GM23338 (cell line): ENCODE data around the gene FILIP1L. TPM values are rescaled to one million over a fixed set of nuclear protein-coding genes. Genes with fewer than 3 reads are reported as not detected.

Experiments
- ATAC-seq: fragments of 200-7000 bp; cut with Tn5 transposase; 3 replicates; pipeline ENCODE4 v1.9.1; 2020
- DNase-seq: peaks from one replicate; pipeline ENCODE4 v3.0.0-alpha.2; 2015; ENCODE audit warnings: low spot score
- H2AFZ ChIP-seq: fragments of 200-600 bp; sonication (generic); 2 replicates; pipeline ENCODE4 v1.8.0; 2016; ENCODE audit warnings: antibody characterized with exemption, mild to moderate bottlenecking, moderate library complexity
- H3F3A ChIP-seq: fragments of 200-600 bp; sonication (generic); replicated peaks from 2 replicates; pipeline ENCODE4 v1.8.0; 2017; ENCODE audit warnings: antibody characterized with exemption, mixed run types, low read depth
- H3K27ac ChIP-seq: fragments of 200-600 bp; sonication (generic); 2 replicates; pipeline ENCODE4 v1.6.1; 2016; ENCODE audit warnings: low read depth
- H3K27me3 ChIP-seq: fragments of 200-600 bp; sonication (generic); 2 replicates; pipeline ENCODE4 v1.8.0; 2016; ENCODE audit warnings: mild to moderate bottlenecking, mixed run types, moderate library complexity; ENCODE audit not compliant: insufficient read depth
- H3K36me3 ChIP-seq: fragments of 200-600 bp; sonication (generic); 2 replicates; pipeline ENCODE4 v1.8.0; 2016; ENCODE audit warnings: mild to moderate bottlenecking; ENCODE audit not compliant: insufficient read depth
- H3K4me1 ChIP-seq: fragments of 200-600 bp; sonication (generic); 2 replicates; pipeline ENCODE4 v1.8.0; 2016; ENCODE audit warnings: mild to moderate bottlenecking, moderate library complexity; ENCODE audit not compliant: insufficient read depth
- H3K4me2 ChIP-seq: fragments of 200-600 bp; sonication (generic); 2 replicates; pipeline ENCODE4 v1.7.1; 2017; ENCODE audit warnings: mixed run types
- H3K4me3 ChIP-seq: fragments of 200-600 bp; sonication (generic); 2 replicates; pipeline ENCODE4 v1.6.1; 2016; ENCODE audit warnings: mixed run types
- H3K79me2 ChIP-seq: fragments of 200-600 bp; sonication (generic); replicated peaks from 2 replicates; pipeline ENCODE4 v1.8.0; 2017; ENCODE audit warnings: mild to moderate bottlenecking; ENCODE audit not compliant: insufficient read depth
- H3K9me2 ChIP-seq: fragments of 200-600 bp; sonication (generic); 2 replicates; pipeline ENCODE4 v1.8.0; 2017; ENCODE audit not compliant: insufficient read depth
- H4K20me1 ChIP-seq: fragments of 200-600 bp; sonication (generic); replicated peaks from 2 replicates; pipeline ENCODE4 v1.8.0; 2017; ENCODE audit warnings: mild to moderate bottlenecking; ENCODE audit not compliant: insufficient read depth
- H3K27ac Mint-ChIP-seq: 2 replicates; pipeline ENCODE4 v1.8.0; 2020; ENCODE audit warnings: inconsistent platforms, mild to moderate bottlenecking, moderate library complexity, mixed read lengths
- H3K27me3 Mint-ChIP-seq: 3 replicates; pipeline ENCODE4 v1.8.0; 2022; ENCODE audit warnings: low read depth, mild to moderate bottlenecking, moderate library complexity, mixed read lengths, inconsistent platforms; ENCODE audit not compliant: insufficient read depth, poor library complexity
- H3K36me3 Mint-ChIP-seq: 3 replicates; pipeline ENCODE4 v1.8.0; 2021; ENCODE audit warnings: low read depth, mild to moderate bottlenecking, inconsistent platforms, moderate library complexity, mixed read lengths
- H3K4me1 Mint-ChIP-seq: 3 replicates; pipeline ENCODE4 v1.8.0; 2020; ENCODE audit warnings: mild to moderate bottlenecking, inconsistent platforms, mixed read lengths
- H3K4me3 Mint-ChIP-seq: 3 replicates; pipeline ENCODE4 v1.8.0; 2021; ENCODE audit warnings: moderate library complexity, mild to moderate bottlenecking, inconsistent platforms, mixed read lengths
- H3K9me3 Mint-ChIP-seq: 3 replicates; pipeline ENCODE4 v1.8.0; 2020; ENCODE audit warnings: moderate library complexity, mild to moderate bottlenecking, inconsistent platforms, mixed read lengths
- EZH2 ChIP-seq: fragments of 200-600 bp; sonication (generic); IDR thresholded peaks from one replicate; pipeline ENCODE4 v1.8.0; 2017; ENCODE audit warnings: antibody characterized with exemption, mild to moderate bottlenecking, low read depth; ENCODE audit not compliant: unreplicated experiment
- EZH2phosphoT487 ChIP-seq: fragments of 200-600 bp; sonication (generic); IDR thresholded peaks from one replicate; pipeline ENCODE4 v1.8.1; 2018; ENCODE audit warnings: antibody characterized with exemption; ENCODE audit not compliant: unreplicated experiment
- JUNB ChIP-seq: IDR thresholded peaks from one replicate; pipeline ENCODE4 v1.6.1; 2016; ENCODE audit warnings: antibody characterized with exemption; ENCODE audit not compliant: unreplicated experiment
- POLR2AphosphoS5 ChIP-seq: IDR thresholded peaks from 2 replicates; pipeline ENCODE4 v1.6.1; 2016; ENCODE audit warnings: antibody characterized with exemption, low read depth
- ZNF331 ChIP-seq: fragments of 250-450 bp; sonication (Bioruptor Pico); IDR thresholded peaks from 2 replicates; pipeline ENCODE4 v1.5.0; 2020; ENCODE audit warnings: low read depth, mild to moderate bottlenecking, moderate library complexity
- polyA plus RNA-seq: library from polyadenylated mRNA; unstranded; fragments of >200 nt; fragmentation: Nextera tagmentation; extraction: Ambion mirVana; gene quantifications from 2 replicates; pipeline ENCODE4 v1.2.1, GENCODE V29; 2016
- total RNA-seq: library from RNA; depleted of rRNA; stranded (reverse); fragments of >200 nt; shearing (Covaris generic); gene quantifications from 2 replicates; pipeline ENCODE4 v1.2.3, GENCODE V29; 2014
- TF ChIP-seq, protein P1 (sequence below): fragments of 250-450 bp; sonication (Bioruptor Pico); IDR thresholded peaks from 2 replicates; pipeline ENCODE4 v1.5.0; 2020; ENCODE audit warnings: mild to moderate bottlenecking, moderate library complexity

The FILIP1L gene
- total and polyA plus RNA-seq, 2 experiments from 2014 or later, result 1.6 TPM; not detected in 1

DNA sequence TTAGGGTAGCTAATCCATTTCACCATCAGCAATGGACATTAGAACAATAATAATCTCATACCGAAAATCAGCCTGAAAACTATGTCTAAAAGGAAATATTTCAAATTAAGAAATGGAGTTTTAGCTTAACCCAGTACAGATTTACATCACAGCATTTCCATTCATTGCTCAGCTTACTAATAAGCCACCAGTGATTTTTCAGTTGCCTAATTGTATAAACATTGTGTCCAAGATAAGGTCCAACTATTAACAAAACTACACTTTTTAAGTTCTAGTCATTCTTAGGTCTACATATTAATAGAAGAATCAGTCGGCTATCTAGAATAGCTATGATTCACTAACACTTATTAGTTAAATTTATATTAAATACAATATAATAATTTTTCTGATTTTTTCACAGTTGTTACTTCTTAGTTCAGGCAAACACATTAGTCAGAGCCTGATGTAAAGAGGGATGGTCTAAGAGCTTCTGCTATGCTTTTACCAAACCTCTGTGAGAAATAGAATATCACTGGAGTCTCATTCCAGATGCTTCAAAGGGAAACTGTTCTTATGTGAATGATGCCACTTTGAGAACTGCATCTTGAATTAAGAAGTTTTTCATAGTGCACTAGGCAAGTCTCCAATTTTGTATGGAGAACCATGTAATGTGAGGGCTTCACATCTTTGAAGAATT is 222.6 kb downstream of the FILIP1L start:
- DNase-seq (no peak), ATAC-seq (no peak)
- H3K4me3 Mint-ChIP-seq, result no peak overlapping the region
- Histone ChIP-seq H3K27ac (no peak overlapping the region), H3K9me2 (no peaks in the 10 kb centered on the region), H3K4me1 (peaks cover 47% of the 10 kb centered on the region), H3F3A (no peaks in the 10 kb centered on the region), H3K79me2 (no peaks in the 10 kb centered on the region), H2AFZ (no peak overlapping the region), H4K20me1 (no peaks in the 10 kb centered on the region), H3K36me3 (no peaks in the 10 kb centered on the region), H3K4me2 (no peak overlapping the region), H3K4me3 (no peak overlapping the region), H3K27me3 (no peaks in the 10 kb centered on the region)
- H3K36me3 Mint-ChIP-seq, result no peaks in the 10 kb centered on the region; the same call in 2 of the 3 replicates
- peaks cover 34% of the 10 kb centered on the region for H3K4me1 Mint-ChIP-seq
- no peaks in the 10 kb centered on the region for H3K9me3 Mint-ChIP-seq
- peaks cover 2% of the 10 kb centered on the region for H3K27me3 Mint-ChIP-seq
- no peak overlapping the region for H3K27ac Mint-ChIP-seq
- TF ChIP-seq EZH2, result no peak
- TF ChIP-seq, protein P1, sequence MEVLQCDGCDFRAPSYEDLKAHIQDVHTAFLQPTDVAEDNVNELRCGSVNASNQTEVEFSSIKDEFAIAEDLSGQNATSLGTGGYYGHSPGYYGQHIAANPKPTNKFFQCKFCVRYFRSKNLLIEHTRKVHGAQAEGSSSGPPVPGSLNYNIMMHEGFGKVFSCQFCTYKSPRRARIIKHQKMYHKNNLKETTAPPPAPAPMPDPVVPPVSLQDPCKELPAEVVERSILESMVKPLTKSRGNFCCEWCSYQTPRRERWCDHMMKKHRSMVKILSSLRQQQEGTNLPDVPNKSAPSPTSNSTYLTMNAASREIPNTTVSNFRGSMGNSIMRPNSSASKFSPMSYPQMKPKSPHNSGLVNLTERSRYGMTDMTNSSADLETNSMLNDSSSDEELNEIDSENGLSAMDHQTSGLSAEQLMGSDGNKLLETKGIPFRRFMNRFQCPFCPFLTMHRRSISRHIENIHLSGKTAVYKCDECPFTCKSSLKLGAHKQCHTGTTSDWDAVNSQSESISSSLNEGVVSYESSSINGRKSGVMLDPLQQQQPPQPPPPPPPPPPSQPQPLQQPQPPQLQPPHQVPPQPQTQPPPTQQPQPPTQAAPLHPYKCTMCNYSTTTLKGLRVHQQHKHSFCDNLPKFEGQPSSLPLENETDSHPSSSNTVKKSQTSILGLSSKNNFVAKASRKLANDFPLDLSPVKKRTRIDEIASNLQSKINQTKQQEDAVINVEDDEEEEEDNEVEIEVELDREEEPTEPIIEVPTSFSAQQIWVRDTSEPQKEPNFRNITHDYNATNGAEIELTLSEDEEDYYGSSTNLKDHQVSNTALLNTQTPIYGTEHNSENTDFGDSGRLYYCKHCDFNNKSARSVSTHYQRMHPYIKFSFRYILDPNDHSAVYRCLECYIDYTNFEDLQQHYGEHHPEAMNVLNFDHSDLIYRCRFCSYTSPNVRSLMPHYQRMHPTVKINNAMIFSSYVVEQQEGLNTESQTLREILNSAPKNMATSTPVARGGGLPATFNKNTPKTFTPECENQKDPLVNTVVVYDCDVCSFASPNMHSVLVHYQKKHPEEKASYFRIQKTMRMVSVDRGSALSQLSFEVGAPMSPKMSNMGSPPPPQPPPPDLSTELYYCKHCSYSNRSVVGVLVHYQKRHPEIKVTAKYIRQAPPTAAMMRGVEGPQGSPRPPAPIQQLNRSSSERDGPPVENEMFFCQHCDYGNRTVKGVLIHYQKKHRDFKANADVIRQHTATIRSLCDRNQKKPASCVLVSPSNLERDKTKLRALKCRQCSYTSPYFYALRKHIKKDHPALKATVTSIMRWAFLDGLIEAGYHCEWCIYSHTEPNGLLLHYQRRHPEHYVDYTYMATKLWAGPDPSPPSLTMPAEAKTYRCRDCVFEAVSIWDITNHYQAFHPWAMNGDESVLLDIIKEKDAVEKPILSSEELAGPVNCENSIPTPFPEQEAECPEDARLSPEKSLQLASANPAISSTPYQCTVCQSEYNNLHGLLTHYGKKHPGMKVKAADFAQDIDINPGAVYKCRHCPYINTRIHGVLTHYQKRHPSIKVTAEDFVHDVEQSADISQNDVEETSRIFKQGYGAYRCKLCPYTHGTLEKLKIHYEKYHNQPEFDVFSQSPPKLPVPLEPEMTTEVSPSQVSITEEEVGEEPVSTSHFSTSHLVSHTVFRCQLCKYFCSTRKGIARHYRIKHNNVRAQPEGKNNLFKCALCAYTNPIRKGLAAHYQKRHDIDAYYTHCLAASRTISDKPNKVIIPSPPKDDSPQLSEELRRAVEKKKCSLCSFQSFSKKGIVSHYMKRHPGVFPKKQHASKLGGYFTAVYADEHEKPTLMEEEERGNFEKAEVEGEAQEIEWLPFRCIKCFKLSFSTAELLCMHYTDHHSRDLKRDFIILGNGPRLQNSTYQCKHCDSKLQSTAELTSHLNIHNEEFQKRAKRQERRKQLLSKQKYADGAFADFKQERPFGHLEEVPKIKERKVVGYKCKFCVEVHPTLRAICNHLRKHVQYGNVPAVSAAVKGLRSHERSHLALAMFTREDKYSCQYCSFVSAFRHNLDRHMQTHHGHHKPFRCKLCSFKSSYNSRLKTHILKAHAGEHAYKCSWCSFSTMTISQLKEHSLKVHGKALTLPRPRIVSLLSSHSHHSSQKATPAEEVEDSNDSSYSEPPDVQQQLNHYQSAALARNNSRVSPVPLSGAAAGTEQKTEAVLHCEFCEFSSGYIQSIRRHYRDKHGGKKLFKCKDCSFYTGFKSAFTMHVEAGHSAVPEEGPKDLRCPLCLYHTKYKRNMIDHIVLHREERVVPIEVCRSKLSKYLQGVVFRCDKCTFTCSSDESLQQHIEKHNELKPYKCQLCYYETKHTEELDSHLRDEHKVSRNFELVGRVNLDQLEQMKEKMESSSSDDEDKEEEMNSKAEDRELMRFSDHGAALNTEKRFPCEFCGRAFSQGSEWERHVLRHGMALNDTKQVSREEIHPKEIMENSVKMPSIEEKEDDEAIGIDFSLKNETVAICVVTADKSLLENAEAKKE (CRISPR knock-in tag), result no peak
- TF ChIP-seq POLR2AphosphoS5, result no peak
- no peak for TF ChIP-seq JUNB
- TF ChIP-seq ZNF331 (CRISPR knock-in tag), result no peak

- H3K9me3 Mint-ChIP-seq, result no peaks in the 10 kb centered on the region
- H3K4me1 Mint-ChIP-seq, result peaks cover 25% of the 10 kb centered on the region
- H3K9me2 ChIP-seq, result no peaks in the 10 kb centered on the region
- H3K4me3 Mint-ChIP-seq, result no peak overlapping the region
- no peak for DNase-seq
- H3K4me3 ChIP-seq, result no peak overlapping the region
- no peaks in the 10 kb centered on the region for H3K36me3 ChIP-seq
- H3K4me1 ChIP-seq, result peaks cover 25% of the 10 kb centered on the region
- no peak overlapping the region for H3K4me2 ChIP-seq
- H2AFZ ChIP-seq, result no peak overlapping the region
- peaks cover 4% of the 10 kb centered on the region for H3K27me3 Mint-ChIP-seq
- H3K27me3 ChIP-seq, result no peaks in the 10 kb centered on the region
- H4K20me1 ChIP-seq, result no peaks in the 10 kb centered on the region; the same call in 1 of the 2 replicates
- H3F3A ChIP-seq, result no peaks in the 10 kb centered on the region
- no peaks in the 10 kb centered on the region for H3K79me2 ChIP-seq
- H3K36me3 Mint-ChIP-seq, result peaks cover 2% of the 10 kb centered on the region; the same call in 1 of the 3 replicates
- H3K27ac ChIP-seq, result no peak overlapping the region
- no peak overlapping the region for H3K27ac Mint-ChIP-seq
- ATAC-seq, result no peak
- TF ChIP-seq EZH2phosphoT487 (no peak), POLR2AphosphoS5 (no peak)
- TF ChIP-seq, protein P1 (CRISPR knock-in tag), result no peak
Measured at GRCh38 chr3:99885851-99886250, 228.4 kb downstream of the FILIP1L start.
